Caco-2 (cell line): ENCODE measurements around the gene PARD3. TPM values are rescaled to one million over a fixed set of nuclear protein-coding genes. Genes with fewer than 3 reads are reported as not detected.
"Not testable (repeated sequence)": the region's sequence is repeated elsewhere in the genome, so short reads cannot be mapped to it uniquely, and the experiment has no call there.

ENCODE experiments used
- BruUV-seq: library from RNA; stranded (reverse); fragments of 400-500 nt; replicated peaks from 2 replicates; lab custom pipeline; 2021; lab: Mats Ljungman, UMichigan
- CTCF ChIA-PET: fragments of 300-600 bp; sonication (Branson Sonifier 250); formaldehyde crosslinking; loops from one replicate; lab custom pipeline; 2022; ENCODE audit warnings: antibody characterized with exemption; lab: Charles Lee
- POLR2A ChIA-PET: fragments of 300-600 bp; sonication (Branson Sonifier 250); formaldehyde crosslinking; loops from one replicate; lab custom pipeline; 2022; ENCODE audit warnings: antibody characterized with exemption; lab: Charles Lee
- DNase-seq, 2 experiments: peaks; one replicate each; pipeline versions ENCODE4 v3.0.0 to v3.0.0-alpha.2; 2020 to 2022
- H3K27me3 ChIP-seq: replicated peaks from 2 replicates; pipeline ENCODE4 v1.6.0; 2011; ENCODE audit warnings: low read length; ENCODE audit not compliant: control insufficient read depth, insufficient read depth
- H3K36me3 ChIP-seq: 2 replicates; pipeline ENCODE4 v1.5.1; 2011; ENCODE audit warnings: low read length; ENCODE audit not compliant: control insufficient read depth, insufficient read depth
- H3K4me1 ChIP-seq: fragments of 250-450 bp; sonication (Bioruptor Pico); 2 replicates; pipeline ENCODE4 v1.5.1; 2020; ENCODE audit warnings: mild to moderate bottlenecking
- H3K4me3 ChIP-seq: 2 replicates; pipeline ENCODE4 v1.5.1; 2011; ENCODE audit warnings: low read depth, mild to moderate bottlenecking, control low read depth, low read length
- H3K9me3 ChIP-seq: fragments of 250-450 bp; sonication (Bioruptor Pico); 2 replicates; pipeline ENCODE4 v1.5.1; 2020; ENCODE audit warnings: mild to moderate bottlenecking, moderate library complexity
- H3K27ac Mint-ChIP-seq: one replicate; pipeline ENCODE4 v1.8.0; 2022; ENCODE audit warnings: mixed read lengths; ENCODE audit not compliant: unreplicated experiment
- H3K27me3 Mint-ChIP-seq: one replicate; pipeline ENCODE4 v1.8.0; 2022; ENCODE audit warnings: mixed read lengths; ENCODE audit not compliant: insufficient read depth, unreplicated experiment
- H3K36me3 Mint-ChIP-seq: one replicate; pipeline ENCODE4 v1.8.0; 2022; ENCODE audit warnings: mild to moderate bottlenecking, mixed read lengths; ENCODE audit not compliant: insufficient read depth, unreplicated experiment
- H3K4me1 Mint-ChIP-seq: one replicate; pipeline ENCODE4 v1.8.0; 2022; ENCODE audit warnings: low read depth, mixed read lengths; ENCODE audit not compliant: unreplicated experiment
- H3K4me3 Mint-ChIP-seq: one replicate; pipeline ENCODE4 v1.8.0; 2022; ENCODE audit warnings: mild to moderate bottlenecking, moderate library complexity, mixed read lengths; ENCODE audit not compliant: unreplicated experiment
- H3K9me3 Mint-ChIP-seq: one replicate; pipeline ENCODE4 v1.8.0; 2022; ENCODE audit warnings: mixed read lengths; ENCODE audit not compliant: unreplicated experiment
- CTCF ChIP-seq, 2 experiments: fragments of 200-600 bp in 1 of 2; IDR thresholded peaks; 1 replicate in 1 of 2; 2 replicates in 1 of 2; pipeline versions ENCODE4 v1.5.1 to v1.8.0; 2011 to 2022; ENCODE audit warnings: antibody characterized with exemption in 1 of 2, control low read depth in 1 of 2, inconsistent platforms in 1 of 2, low read depth in 1 of 2, low read length in 1 of 2, mild to moderate bottlenecking in 1 of 2, moderate library complexity in 1 of 2; ENCODE audit not compliant: insufficient read depth in 1 of 2, severe bottlenecking in 1 of 2, unreplicated experiment in 1 of 2
- intact Hi-C: fragments of 100-400 bp; cut with micrococcal nuclease; formaldehyde crosslinking; loops from one replicate; pipeline ENCODE4 v1.10.0; 2022; ENCODE audit not compliant: unreplicated experiment
- total RNA-seq: library from RNA; stranded (reverse); gene quantifications from 2 replicates; pipeline ENCODE4 v1.2.3, GENCODE V29; 2022

The PARD3 gene
- total RNA-seq, 1 experiment from 2014 or later, result 80.7 TPM

GRCh38 chr10:34359435-34359813, 455.7 kb downstream of the PARD3 start:
- H3K36me3 ChIP-seq, result no peaks in the 10 kb centered on the region
- no peaks in the 10 kb centered on the region for H3K27me3 Mint-ChIP-seq
- H3K9me3 ChIP-seq, result no peaks in the 10 kb centered on the region
- TF ChIP-seq CTCF (IDR thresholded peaks at IDR 0.05; ENCODE audit: insufficient read depth in 1 of 2, low read depth in 1 of 2, low read length in 1 of 2, severe bottlenecking in 1 of 2, unreplicated experiment in 1 of 2), result no peak
- H3K4me3 ChIP-seq, result no peak overlapping the region
- ChIA-PET POLR2A (no interaction called here), CTCF (no interaction called here)
- no peaks in the 10 kb centered on the region for H3K4me1 ChIP-seq
- no peaks in the 10 kb centered on the region for H3K27me3 ChIP-seq
- H3K27ac Mint-ChIP-seq, result no peak overlapping the region
- no peak overlapping the region for H3K4me3 Mint-ChIP-seq
- intact Hi-C loops, result no loop called here
- peaks cover 7% of the 10 kb centered on the region for H3K4me1 Mint-ChIP-seq
- H3K36me3 Mint-ChIP-seq, result peaks cover 30% of the 10 kb centered on the region
- no peaks in the 10 kb centered on the region for H3K9me3 Mint-ChIP-seq
- no peak for DNase-seq
- BruUV-seq, result no TSS peak

GRCh38 chr10:34358729-34359434, 456.2 kb downstream of the PARD3 start:
- H3K9me3 Mint-ChIP-seq, result no peaks in the 10 kb centered on the region
- Histone ChIP-seq H3K36me3 (no peaks in the 10 kb centered on the region), H3K9me3 (no peaks in the 10 kb centered on the region), H3K4me3 (no peak overlapping the region), H3K27me3 (no peaks in the 10 kb centered on the region), H3K4me1 (no peaks in the 10 kb centered on the region)
- no peak overlapping the region for H3K27ac Mint-ChIP-seq
- no TSS peak for BruUV-seq
- TF ChIP-seq CTCF (IDR thresholded peaks at IDR 0.05; ENCODE audit: insufficient read depth in 1 of 2, low read depth in 1 of 2, low read length in 1 of 2, severe bottlenecking in 1 of 2, unreplicated experiment in 1 of 2), result no peak
- H3K4me1 Mint-ChIP-seq, result peaks cover 2% of the 10 kb centered on the region
- CTCF ChIA-PET, result no interaction called here
- H3K27me3 Mint-ChIP-seq, result no peaks in the 10 kb centered on the region
- no peak overlapping the region for H3K4me3 Mint-ChIP-seq
- POLR2A ChIA-PET, result no interaction called here
- intact Hi-C loops, result no loop called here
- DNase-seq, result no peak
- H3K36me3 Mint-ChIP-seq, result peaks cover 34% of the 10 kb centered on the region

- POLR2A ChIA-PET, result no interaction called here
These were observed 458.6 kb downstream of the PARD3 start for GRCh38 chr10:34356463-34356862.

GRCh38 chr10:34353530-34353929, 461.6 kb downstream of the PARD3 start:
- POLR2A ChIA-PET, H3K4me1 Mint-ChIP-seq, H3K36me3 ChIP-seq, H3K4me1 ChIP-seq, H3K9me3 ChIP-seq, H3K4me3 ChIP-seq, DNase-seq, H3K27ac Mint-ChIP-seq, H3K27me3 Mint-ChIP-seq, BruUV-seq, intact Hi-C loops, CTCF ChIA-PET, H3K9me3 Mint-ChIP-seq, H3K27me3 ChIP-seq, H3K4me3 Mint-ChIP-seq: not testable (repeated sequence)
- peaks cover 38% of the 10 kb centered on the region for H3K36me3 Mint-ChIP-seq

More at GRCh38 chr10:34356463-34356862, 458.6 kb downstream of the PARD3 start:
- CTCF ChIA-PET, result no interaction called here
- H3K36me3 Mint-ChIP-seq, result peaks cover 33% of the 10 kb centered on the region
- no TSS peak for BruUV-seq
- no peak overlapping the region for H3K4me3 Mint-ChIP-seq
- H3K4me1 ChIP-seq, result no peaks in the 10 kb centered on the region
- no peak overlapping the region for H3K27ac Mint-ChIP-seq
- H3K27me3 ChIP-seq, result no peaks in the 10 kb centered on the region
- no peaks in the 10 kb centered on the region for H3K27me3 Mint-ChIP-seq
- no peak for DNase-seq
- no peak overlapping the region for H3K4me3 ChIP-seq
- H3K36me3 ChIP-seq, result no peaks in the 10 kb centered on the region
- intact Hi-C loops, result no loop called here
- H3K9me3 ChIP-seq, result no peaks in the 10 kb centered on the region
- H3K4me1 Mint-ChIP-seq, result no peaks in the 10 kb centered on the region
- H3K9me3 Mint-ChIP-seq, result no peaks in the 10 kb centered on the region
- TF ChIP-seq CTCF (IDR thresholded peaks at IDR 0.05; ENCODE audit: insufficient read depth in 1 of 2, low read depth in 1 of 2, low read length in 1 of 2, severe bottlenecking in 1 of 2, unreplicated experiment in 1 of 2), result no peak

- H3K4me1 Mint-ChIP-seq, DNase-seq, H3K9me3 Mint-ChIP-seq, BruUV-seq, CTCF ChIA-PET, H3K9me3 ChIP-seq, H3K27ac Mint-ChIP-seq, H3K4me1 ChIP-seq, H3K27me3 Mint-ChIP-seq, H3K4me3 ChIP-seq, intact Hi-C loops, H3K36me3 ChIP-seq, H3K27me3 ChIP-seq, H3K4me3 Mint-ChIP-seq, POLR2A ChIA-PET: not testable (repeated sequence)
- peaks cover 35% of the 10 kb centered on the region for H3K36me3 Mint-ChIP-seq
These were observed 462.4 kb downstream of the PARD3 start for GRCh38 chr10:34352599-34353204.
